ENCODE results near the gene GP1BB.

The GP1BB gene

DNA sequence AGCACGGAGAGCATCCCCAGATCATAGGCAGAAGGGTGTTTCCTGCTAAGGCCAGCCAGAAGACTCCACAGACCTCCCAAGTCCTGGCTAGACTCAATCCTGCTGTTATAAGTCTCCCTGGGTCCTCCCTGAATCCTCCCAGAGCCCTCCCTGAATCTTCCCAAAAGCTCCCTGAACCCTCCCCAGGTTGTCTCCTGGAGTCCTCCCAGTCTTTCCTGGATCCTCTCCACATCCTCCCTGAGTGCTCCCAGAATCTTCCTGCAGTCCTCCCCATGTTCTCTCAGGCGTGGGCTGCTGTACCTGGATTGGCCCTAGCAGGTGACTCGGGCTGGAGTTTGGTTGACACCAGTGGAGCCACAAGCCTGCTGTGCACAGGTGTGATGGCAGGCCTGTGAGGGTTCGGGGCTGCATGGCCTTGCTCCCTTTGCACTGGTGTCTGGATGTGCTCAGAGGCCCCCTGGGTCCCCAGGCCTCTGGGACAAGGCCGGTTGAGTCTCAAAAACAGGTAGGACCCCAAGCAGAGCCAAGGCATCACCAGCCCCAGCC, 11.6 kb downstream of the GP1BB start:
- Mint-ChIP-seq H3K27me3 (ENCODE audit: low read depth) (peaks cover 60% of the 10 kb centered on the region), H3K36me3 (ENCODE audit: low read depth) (no peaks in the 10 kb centered on the region), H3K9me3 (no peaks in the 10 kb centered on the region), H3K4me3 (no peak overlapping the region), H3K4me1 (peaks cover 15% of the 10 kb centered on the region), H3K27ac (no peak overlapping the region)
- TF ChIP-seq CTCF (IDR thresholded peaks at IDR 0.05; ENCODE audit: unreplicated experiment in 3 of 3): no peak

DNA sequence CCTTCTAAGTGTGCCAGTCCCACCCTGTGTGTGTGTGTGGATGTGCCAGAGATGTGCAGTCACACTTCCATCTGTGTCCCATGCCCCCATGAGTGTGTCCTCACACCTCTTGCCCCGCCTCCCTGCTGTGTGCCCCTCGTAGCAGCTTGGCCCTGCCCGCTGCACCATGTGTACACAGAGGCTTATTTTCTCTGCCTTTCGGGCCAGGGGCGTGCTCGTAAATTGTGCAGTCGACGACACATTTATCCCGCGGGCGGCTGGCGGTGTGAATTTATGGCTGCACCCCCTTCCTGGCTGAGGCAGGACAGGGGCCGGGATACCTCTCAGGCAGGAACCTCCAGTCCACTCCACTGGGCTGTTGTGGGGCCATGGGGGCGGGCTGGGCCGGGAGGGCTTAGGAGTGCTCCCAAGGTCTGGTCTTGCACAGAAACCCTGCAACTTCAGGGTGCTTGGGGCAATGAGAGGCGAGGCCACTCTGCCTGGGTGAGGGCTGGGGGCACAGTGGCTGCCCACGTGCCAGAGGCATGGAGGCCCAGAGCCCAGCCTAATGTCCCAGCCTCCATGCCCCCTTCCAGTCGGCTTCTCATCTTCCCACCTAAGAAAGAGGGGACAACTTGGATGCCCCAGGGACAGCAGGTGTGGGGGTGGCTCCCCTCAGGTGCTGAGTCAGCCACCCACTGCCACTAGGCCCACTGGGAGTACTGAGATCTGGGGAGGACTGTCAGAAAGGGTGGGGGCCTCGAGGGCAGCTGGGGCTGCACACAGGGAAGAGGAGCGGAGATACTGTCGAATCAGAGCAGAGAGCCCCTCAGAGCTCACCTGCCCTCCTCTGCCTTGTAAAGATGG, 12.5 kb downstream of the GP1BB start:
- TF ChIP-seq CTCF (IDR thresholded peaks at IDR 0.05; ENCODE audit: unreplicated experiment in 3 of 3): no peak
- no peaks in the 10 kb centered on the region for H3K9me3 Mint-ChIP-seq
- peaks cover 55% of the 10 kb centered on the region for H3K27me3 Mint-ChIP-seq (ENCODE audit: low read depth)

DNA sequence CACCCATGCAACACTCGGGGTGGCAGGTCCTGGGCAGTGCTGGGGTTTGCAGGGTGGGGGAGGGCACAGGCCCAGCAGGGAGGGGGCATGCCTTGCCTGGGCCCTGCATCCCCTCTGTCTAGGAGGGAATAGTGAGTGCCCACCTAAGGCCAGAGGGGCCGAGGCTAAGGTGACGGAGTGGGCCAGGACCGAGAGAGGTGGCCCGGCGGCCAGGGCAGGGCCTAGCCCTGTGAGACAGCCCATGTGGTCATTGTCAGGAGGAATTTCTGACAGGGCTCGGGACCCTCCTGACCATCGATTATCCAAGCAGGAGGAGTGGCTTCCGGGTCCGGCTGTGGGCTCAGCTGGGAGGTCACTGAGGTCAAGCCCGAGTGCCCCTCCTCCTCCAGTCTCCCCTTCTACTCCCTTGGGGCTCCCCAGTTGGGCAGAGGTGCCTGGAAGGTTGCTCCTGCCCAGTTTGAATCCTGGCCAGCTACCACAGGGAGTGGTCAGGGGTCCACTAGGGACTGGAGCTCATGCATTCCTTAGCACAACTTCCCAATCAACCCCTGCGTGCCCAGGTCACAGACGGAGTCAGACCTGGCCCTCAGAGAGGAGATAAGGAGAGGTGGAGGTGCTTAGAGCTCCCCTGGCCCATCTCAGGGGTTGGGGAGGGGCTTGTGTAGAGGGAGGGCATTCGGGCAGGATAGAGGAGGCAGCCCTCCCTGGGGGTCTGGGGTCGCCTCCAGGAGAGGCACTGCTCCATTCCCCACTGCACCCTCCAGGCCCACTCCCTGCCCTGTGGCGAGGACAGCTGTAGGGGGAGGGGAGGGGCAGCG, 14.7 kb downstream of the GP1BB start:
- no peaks in the 10 kb centered on the region for H3K9me3 Mint-ChIP-seq
- TF ChIP-seq CTCF (IDR thresholded peaks at IDR 0.05; ENCODE audit: unreplicated experiment in 3 of 3): no peak

More for the DNA sequence above, 12.5 kb downstream of the GP1BB start:
- Mint-ChIP-seq H3K27ac (no peak overlapping the region), H3K36me3 (ENCODE audit: low read depth) (no peaks in the 10 kb centered on the region), H3K4me3 (peak overlapping the region in 1 of 3 experiments; percentile 11), H3K4me1 (peaks cover 20% of the 10 kb centered on the region)

DNA sequence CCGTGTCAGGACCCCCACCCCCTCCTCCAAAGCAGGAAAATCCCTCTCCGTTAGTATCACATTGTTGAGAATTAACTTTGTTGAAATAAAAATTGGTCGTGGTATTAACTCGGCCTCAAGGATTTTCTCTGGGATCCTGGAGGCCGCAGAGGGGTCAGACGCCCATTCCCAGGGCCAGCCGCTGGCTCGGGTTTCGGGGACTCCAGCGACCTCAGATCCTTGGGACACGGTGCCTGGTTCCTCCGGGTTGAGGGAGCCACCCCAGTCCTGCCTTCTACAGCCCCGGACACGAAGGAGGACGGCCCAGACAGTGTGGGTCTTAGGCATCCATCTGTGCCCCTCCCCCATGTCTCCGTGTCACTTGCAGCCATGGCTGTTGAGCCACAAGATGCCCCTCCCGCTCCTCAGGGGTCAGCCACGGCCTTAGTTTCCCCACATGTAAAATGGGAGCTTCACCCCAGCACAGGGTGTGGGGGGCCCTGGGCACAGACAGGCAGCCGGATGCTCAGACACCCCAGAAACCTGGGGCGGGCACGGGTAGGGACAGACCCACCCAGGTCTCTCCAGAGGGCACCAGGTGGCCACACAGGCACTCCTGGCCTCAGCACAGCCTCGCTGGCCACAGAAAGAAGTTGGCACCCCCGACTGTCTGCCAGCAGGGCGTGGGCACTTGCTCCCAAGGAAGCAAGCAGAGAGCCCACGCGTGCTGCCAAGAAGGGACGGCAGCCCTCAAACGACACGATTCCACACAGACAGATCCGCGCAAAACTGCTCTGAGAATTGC, 15.5 kb downstream of the GP1BB start:
- Mint-ChIP-seq H3K4me1 (peaks cover 18% of the 10 kb centered on the region), H3K27me3 (ENCODE audit: low read depth) (peaks cover 42% of the 10 kb centered on the region), H3K27ac (no peak overlapping the region), H3K36me3 (ENCODE audit: low read depth) (no peaks in the 10 kb centered on the region), H3K9me3 (no peaks in the 10 kb centered on the region), H3K4me3 (no peak overlapping the region)
- TF ChIP-seq CTCF (IDR thresholded peaks at IDR 0.05; ENCODE audit: unreplicated experiment in 3 of 3): no peak

More for the DNA sequence above, 14.7 kb downstream of the GP1BB start:
- peaks cover 49% of the 10 kb centered on the region for H3K27me3 Mint-ChIP-seq (ENCODE audit: low read depth)
- H3K27ac Mint-ChIP-seq: no peak overlapping the region
- peaks cover 20% of the 10 kb centered on the region for H3K4me1 Mint-ChIP-seq
- H3K4me3 Mint-ChIP-seq: no peak overlapping the region
- H3K36me3 Mint-ChIP-seq (ENCODE audit: low read depth): no peaks in the 10 kb centered on the region

DNA sequence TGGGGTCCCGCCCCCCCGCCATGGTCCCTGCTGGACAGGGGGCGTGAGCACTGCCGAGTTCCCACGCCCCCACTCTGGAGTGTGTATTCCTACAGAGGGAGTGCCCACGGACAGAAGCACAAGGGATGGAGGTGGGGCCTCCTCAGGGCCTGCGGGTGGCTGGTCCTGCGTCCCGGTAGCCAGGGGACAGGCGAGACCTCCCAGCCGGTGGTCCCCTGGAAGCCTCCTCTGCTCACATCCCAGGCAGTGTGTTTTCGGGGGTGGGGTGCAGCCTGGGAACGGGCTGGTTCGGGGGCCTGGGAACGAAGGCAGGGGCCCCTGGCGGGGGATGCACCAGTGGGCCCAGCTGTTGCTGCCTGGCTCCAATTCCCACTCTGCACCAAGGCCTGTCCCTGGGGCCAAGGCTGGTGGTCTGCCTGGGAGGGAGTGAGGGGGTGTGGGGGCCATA, 16.1 kb downstream of the GP1BB start:
- no peak for TF ChIP-seq CTCF (IDR thresholded peaks at IDR 0.05; ENCODE audit: unreplicated experiment in 3 of 3)
- H3K9me3 Mint-ChIP-seq: no peaks in the 10 kb centered on the region

More for the DNA sequence above, 16.1 kb downstream of the GP1BB start:
- peaks cover 36% of the 10 kb centered on the region for H3K27me3 Mint-ChIP-seq (ENCODE audit: low read depth)
- no peak overlapping the region for H3K27ac Mint-ChIP-seq
- peaks cover 18% of the 10 kb centered on the region for H3K4me1 Mint-ChIP-seq
- H3K4me3 Mint-ChIP-seq: no peak overlapping the region
- H3K36me3 Mint-ChIP-seq (ENCODE audit: low read depth): no peaks in the 10 kb centered on the region

Data from nephron (organoid).